ENCODE data around the gene ADRA1B.

Gene ADRA1B

DNA sequence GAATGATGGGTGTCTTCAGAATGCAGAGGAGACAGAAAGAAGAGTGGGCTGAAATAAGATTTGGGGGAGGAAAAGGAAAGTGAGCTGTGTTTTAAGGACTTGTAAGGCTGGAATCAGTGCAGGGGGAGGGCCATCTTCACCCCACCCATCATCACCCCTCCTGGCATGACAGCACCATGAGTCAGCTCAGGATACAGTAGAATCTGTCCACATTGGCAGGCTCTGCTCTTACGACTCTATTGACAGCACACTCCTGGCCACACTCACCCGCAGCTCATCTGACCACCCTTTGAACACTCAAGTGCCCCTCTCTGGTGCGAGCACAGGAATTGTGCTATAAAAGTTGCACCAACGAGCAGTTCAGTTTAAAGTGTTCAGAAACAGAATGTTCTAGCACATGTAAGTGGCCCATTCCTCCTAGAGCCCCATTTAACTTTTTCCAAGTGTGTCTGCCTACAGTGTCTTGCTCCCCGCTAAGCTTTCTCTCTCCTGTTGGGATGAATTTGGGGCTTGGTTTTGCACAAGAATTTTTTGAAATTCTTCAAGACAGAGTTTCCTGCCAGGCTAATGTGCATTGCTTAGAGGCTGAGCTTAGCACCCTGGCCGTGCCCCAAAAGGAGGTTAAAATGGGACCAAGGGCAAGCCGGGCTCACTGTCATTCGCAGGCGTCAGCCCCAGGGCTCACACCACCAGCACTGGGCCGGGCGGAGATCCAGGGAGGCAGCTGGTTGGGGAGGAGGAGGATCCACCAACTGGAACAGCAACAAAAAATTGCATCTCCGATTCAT lies 12.0 kb downstream of the ADRA1B start:
- DNase-seq (ENCODE audit: low read depth, low spot score): no peak
- Histone ChIP-seq H3K4me3 (no peak overlapping the region), H3K9me3 (ENCODE audit: low read depth, low read length) (no peaks in the 10 kb centered on the region), H3K9ac (ENCODE audit: insufficient read length) (no peak overlapping the region), H3K27ac (no peak overlapping the region), H3K36me3 (ENCODE audit: insufficient read depth, low read length) (no peaks in the 10 kb centered on the region)
- TF ChIP-seq FOXP2 (optimal IDR thresholded peaks at IDR 0.05; ENCODE audit: control extremely low read depth, extremely low read length, insufficient read depth) (no peak), EZH2 (IDR thresholded peaks at IDR 0.05) (no peak), POLR2AphosphoS5 (IDR thresholded peaks at IDR 0.05; ENCODE audit: borderline replicate concordance, low read depth, low read length) (no peak)

- DNase-seq (ENCODE audit: low read depth, low spot score): no peak
- Histone ChIP-seq H3K27ac (no peak overlapping the region), H3K36me3 (ENCODE audit: insufficient read depth, low read length) (no peaks in the 10 kb centered on the region), H3K9ac (ENCODE audit: insufficient read length) (no peak overlapping the region), H3K9me3 (ENCODE audit: low read depth, low read length) (no peaks in the 10 kb centered on the region), H3K4me3 (no peak overlapping the region)
- TF ChIP-seq FOXP2 (optimal IDR thresholded peaks at IDR 0.05; ENCODE audit: control extremely low read depth, extremely low read length, insufficient read depth): no peak
- TF ChIP-seq POLR2AphosphoS5 (IDR thresholded peaks at IDR 0.05; ENCODE audit: borderline replicate concordance, low read depth, low read length): no peak
- TF ChIP-seq EZH2 (IDR thresholded peaks at IDR 0.05): no peak
Measured at GRCh38 chr5:159929176-159929575, 12.9 kb downstream of the ADRA1B start.

- Histone ChIP-seq H3K4me3 (no peak overlapping the region), H3K9me3 (ENCODE audit: low read depth, low read length) (no peaks in the 10 kb centered on the region), H3K36me3 (ENCODE audit: insufficient read depth, low read length) (no peaks in the 10 kb centered on the region), H3K9ac (ENCODE audit: insufficient read length) (no peak overlapping the region), H3K27ac (no peak overlapping the region)
- TF ChIP-seq POLR2AphosphoS5 (IDR thresholded peaks at IDR 0.05; ENCODE audit: borderline replicate concordance, low read depth, low read length) (no peak), EZH2 (IDR thresholded peaks at IDR 0.05) (no peak), FOXP2 (optimal IDR thresholded peaks at IDR 0.05; ENCODE audit: control extremely low read depth, extremely low read length, insufficient read depth) (no peak)
- no peak for DNase-seq (ENCODE audit: low read depth, low spot score)
Measured at GRCh38 chr5:159933531-159934485, 17.5 kb downstream of the ADRA1B start.

DNA sequence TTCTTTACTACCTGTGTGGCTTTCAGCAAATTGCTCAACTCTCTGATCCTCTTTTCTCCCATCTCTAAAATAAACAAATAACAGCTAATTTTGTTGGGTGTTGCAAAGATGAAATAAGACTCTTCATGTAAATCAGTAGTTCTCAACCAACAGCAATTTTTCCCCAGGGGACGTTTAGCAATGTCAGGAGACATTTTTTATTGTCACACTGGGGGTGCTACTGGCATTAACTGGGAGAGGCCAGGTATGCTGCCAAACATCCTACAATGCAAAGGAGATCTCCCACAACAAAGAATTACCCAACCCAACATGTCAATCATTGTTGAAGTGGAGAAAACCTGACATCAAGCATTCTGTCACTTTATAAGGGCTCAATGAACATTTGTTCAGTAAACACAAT lies 19.7 kb downstream of the ADRA1B start:
- Histone ChIP-seq H3K9me3 (ENCODE audit: low read depth, low read length) (no peaks in the 10 kb centered on the region), H3K27ac (no peak overlapping the region), H3K36me3 (ENCODE audit: insufficient read depth, low read length) (no peaks in the 10 kb centered on the region), H3K4me3 (no peak overlapping the region), H3K9ac (ENCODE audit: insufficient read length) (no peak overlapping the region)
- TF ChIP-seq EZH2 (IDR thresholded peaks at IDR 0.05) (no peak), FOXP2 (optimal IDR thresholded peaks at IDR 0.05; ENCODE audit: control extremely low read depth, extremely low read length, insufficient read depth) (no peak), POLR2AphosphoS5 (IDR thresholded peaks at IDR 0.05; ENCODE audit: borderline replicate concordance, low read depth, low read length) (no peak)
- no peak for DNase-seq (ENCODE audit: low read depth, low spot score)

- no peak overlapping the region for H3K9ac ChIP-seq (ENCODE audit: insufficient read length)
- H3K36me3 ChIP-seq (ENCODE audit: insufficient read depth, low read length): no peaks in the 10 kb centered on the region
- DNase-seq (ENCODE audit: low read depth, low spot score): no peak
- H3K9me3 ChIP-seq (ENCODE audit: low read depth, low read length): no peaks in the 10 kb centered on the region
- TF ChIP-seq FOXP2 (optimal IDR thresholded peaks at IDR 0.05; ENCODE audit: control extremely low read depth, extremely low read length, insufficient read depth) (no peak), POLR2AphosphoS5 (IDR thresholded peaks at IDR 0.05; ENCODE audit: borderline replicate concordance, low read depth, low read length) (no peak), EZH2 (IDR thresholded peaks at IDR 0.05) (no peak)
- H3K4me3 ChIP-seq: no peak overlapping the region
- no peak overlapping the region for H3K27ac ChIP-seq
Measured at GRCh38 chr5:159936686-159937329, 20.5 kb downstream of the ADRA1B start.

GRCh38 chr5:159937580-159937979 lies 21.3 kb downstream of the ADRA1B start:
- no peak overlapping the region for H3K27ac ChIP-seq
- no peak for TF ChIP-seq FOXP2 (optimal IDR thresholded peaks at IDR 0.05; ENCODE audit: control extremely low read depth, extremely low read length, insufficient read depth)
- no peak for TF ChIP-seq EZH2 (IDR thresholded peaks at IDR 0.05)
- TF ChIP-seq POLR2AphosphoS5 (IDR thresholded peaks at IDR 0.05; ENCODE audit: borderline replicate concordance, low read depth, low read length): no peak
- H3K36me3 ChIP-seq (ENCODE audit: insufficient read depth, low read length): no peaks in the 10 kb centered on the region
- no peak overlapping the region for H3K4me3 ChIP-seq
- no peaks in the 10 kb centered on the region for H3K9me3 ChIP-seq (ENCODE audit: low read depth, low read length)
- no peak for DNase-seq (ENCODE audit: low read depth, low spot score)
- no peak overlapping the region for H3K9ac ChIP-seq (ENCODE audit: insufficient read length)

DNA sequence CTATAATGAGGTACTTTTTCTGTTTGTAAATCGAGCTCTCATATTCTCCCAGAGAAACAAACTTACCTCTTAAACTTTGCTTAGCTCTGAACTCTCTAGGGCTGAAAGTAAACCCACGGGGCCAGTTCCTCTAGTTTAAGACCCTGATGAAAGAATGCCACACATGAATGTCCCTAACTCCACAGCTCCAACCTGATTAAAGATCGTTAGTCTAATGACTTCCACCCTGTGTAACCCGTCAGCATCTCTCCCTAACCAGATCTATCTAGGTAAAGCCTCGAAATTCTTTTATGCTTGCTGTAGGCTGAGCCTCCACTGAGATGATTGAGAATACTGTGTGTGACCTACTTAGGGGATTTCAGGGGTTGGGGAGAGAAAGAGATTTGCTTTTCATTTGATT lies 27.0 kb downstream of the ADRA1B start:
- DNase-seq (ENCODE audit: low read depth, low spot score): no peak
- Histone ChIP-seq H3K4me3 (no peak overlapping the region), H3K36me3 (ENCODE audit: insufficient read depth, low read length) (no peaks in the 10 kb centered on the region), H3K27ac (no peak overlapping the region), H3K9me3 (ENCODE audit: low read depth, low read length) (no peaks in the 10 kb centered on the region), H3K9ac (ENCODE audit: insufficient read length) (no peak overlapping the region)
- TF ChIP-seq POLR2AphosphoS5 (IDR thresholded peaks at IDR 0.05; ENCODE audit: borderline replicate concordance, low read depth, low read length): no peak
- TF ChIP-seq EZH2 (IDR thresholded peaks at IDR 0.05): no peak
- no peak for TF ChIP-seq FOXP2 (optimal IDR thresholded peaks at IDR 0.05; ENCODE audit: control extremely low read depth, extremely low read length, insufficient read depth)
